T-helper 17 cell (primary cell): ENCODE data around the gene CLEC4G. TPM values are rescaled to one million over a fixed set of nuclear protein-coding genes. Genes with fewer than 3 reads are reported as not detected.

Experiments
- ATAC-seq: fragments of 150-1000 bp; cut with Tn5 transposase; 2 replicates; pipeline ENCODE4 v1.10.0; 2021; ENCODE audit warnings: mild to moderate bottlenecking, moderate library complexity
- DNase-seq, 3 donors: peaks; one replicate each; pipeline versions ENCODE4 v3.0.0 to v3.0.0-alpha.2; 2020 to 2021
- H3K9me3 ChIP-seq: one replicate; pipeline ENCODE4 v1.7.0; 2013; ENCODE audit warnings: low read length, mild to moderate bottlenecking; ENCODE audit not compliant: control insufficient read depth, poor library complexity, severe bottlenecking
- H3K27ac Mint-ChIP-seq: one replicate; pipeline ENCODE4 v1.8.0; 2022; ENCODE audit warnings: mild to moderate bottlenecking, moderate library complexity, mixed read lengths
- H3K27me3 Mint-ChIP-seq: one replicate; pipeline ENCODE4 v1.8.0; 2022; ENCODE audit warnings: mixed read lengths
- H3K36me3 Mint-ChIP-seq: one replicate; pipeline ENCODE4 v1.8.0; 2022; ENCODE audit warnings: low read depth, mixed read lengths
- H3K4me1 Mint-ChIP-seq: one replicate; pipeline ENCODE4 v1.8.0; 2022; ENCODE audit warnings: mild to moderate bottlenecking, mixed read lengths
- H3K4me3 Mint-ChIP-seq: one replicate; pipeline ENCODE4 v1.8.0; 2022; ENCODE audit warnings: mild to moderate bottlenecking, moderate library complexity, mixed read lengths
- total RNA-seq, 4 donors: library from RNA in 2 of 4; stranded (reverse) in 2 of 4; gene quantifications; one replicate each; pipeline ENCODE4 v1.2.3 and lab custom pipeline; 2022 to 2026

The CLEC4G gene
- total RNA-seq, 2 donors from 2014 or later: not detected

- H3K4me3 Mint-ChIP-seq: no peak overlapping the region
- H3K27ac Mint-ChIP-seq: peak overlapping the region; percentile 11
- H3K36me3 Mint-ChIP-seq: peaks cover 4% of the 10 kb centered on the region
- DNase-seq (no peak), ATAC-seq (no peak)
- H3K9me3 ChIP-seq: no peaks in the 10 kb centered on the region
- H3K27me3 Mint-ChIP-seq: peaks cover 59% of the 10 kb centered on the region
- H3K4me1 Mint-ChIP-seq: peaks cover 7% of the 10 kb centered on the region
Observed at GRCh38 chr19:7742991-7743390, 11.1 kb upstream of the CLEC4G start.

- H3K9me3 ChIP-seq: no peaks in the 10 kb centered on the region
- Mint-ChIP-seq H3K27me3 (peaks cover 61% of the 10 kb centered on the region), H3K27ac (no peak overlapping the region), H3K4me3 (no peak overlapping the region), H3K4me1 (peaks cover 8% of the 10 kb centered on the region), H3K36me3 (peaks cover 6% of the 10 kb centered on the region)
- DNase-seq (no peak), ATAC-seq (no peak)
Observed at GRCh38 chr19:7742575-7742974, 10.7 kb upstream of the CLEC4G start.

DNA sequence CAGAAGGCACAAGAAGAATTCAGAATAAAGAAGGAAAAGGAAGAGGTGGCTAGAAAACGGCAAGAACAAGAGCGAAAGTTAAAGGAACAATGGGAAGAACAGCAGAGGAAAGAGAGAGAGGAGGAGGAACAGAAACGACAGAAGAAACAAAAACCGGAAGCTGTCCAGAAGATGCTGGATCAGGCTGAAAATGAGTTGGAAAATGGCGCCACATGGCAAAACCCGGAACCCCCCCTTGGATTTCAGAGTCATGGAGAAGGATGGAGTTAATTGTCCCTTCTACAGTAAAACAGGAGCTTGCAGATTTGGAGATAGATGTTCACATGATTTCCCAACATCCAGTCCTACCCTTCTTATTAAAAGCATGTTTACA lies 8.8 kb upstream of the CLEC4G start:
- Mint-ChIP-seq H3K27me3 (peaks cover 56% of the 10 kb centered on the region), H3K4me3 (no peak overlapping the region), H3K36me3 (peaks cover 6% of the 10 kb centered on the region), H3K27ac (no peak overlapping the region), H3K4me1 (peaks cover 8% of the 10 kb centered on the region)
- H3K9me3 ChIP-seq: no peaks in the 10 kb centered on the region
- DNase-seq (no peak), ATAC-seq (no peak)

GRCh38 chr19:7739801-7740681 lies 8.1 kb upstream of the CLEC4G start:
- peaks cover 8% of the 10 kb centered on the region for H3K4me1 Mint-ChIP-seq
- DNase-seq: no peak
- no peak overlapping the region for H3K4me3 Mint-ChIP-seq
- H3K27me3 Mint-ChIP-seq: peaks cover 56% of the 10 kb centered on the region
- no peaks in the 10 kb centered on the region for H3K9me3 ChIP-seq
- H3K36me3 Mint-ChIP-seq: peaks cover 6% of the 10 kb centered on the region
- no peak for ATAC-seq
- no peak overlapping the region for H3K27ac Mint-ChIP-seq

DNA sequence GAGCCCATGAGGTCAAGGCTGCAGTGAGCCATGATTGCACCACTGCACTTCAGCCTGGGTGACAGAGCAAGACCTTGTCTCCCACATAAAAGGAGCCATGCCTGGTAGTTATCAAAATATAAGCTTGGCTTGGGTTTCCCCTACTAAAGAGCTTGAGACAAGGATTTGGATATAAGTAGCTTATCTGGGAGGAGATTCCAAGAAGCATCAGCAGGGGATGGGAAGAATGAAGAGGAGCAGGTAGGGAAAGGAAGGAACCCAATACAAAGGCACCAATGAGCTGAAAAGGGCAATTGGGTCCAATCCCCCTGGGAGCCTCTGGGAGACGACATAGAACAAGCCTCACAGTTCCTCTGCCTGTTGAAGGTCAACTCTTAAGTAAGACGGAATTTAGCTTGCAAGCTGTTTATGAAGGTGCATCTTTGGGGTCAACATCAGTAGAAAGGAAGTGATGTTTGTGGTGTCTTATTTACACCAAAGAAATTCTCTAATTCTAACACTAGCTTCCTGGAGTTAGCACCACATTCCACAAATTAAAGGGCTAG lies 7.4 kb upstream of the CLEC4G start:
- DNase-seq (no peak), ATAC-seq (no peak)
- H3K36me3 Mint-ChIP-seq: peaks cover 8% of the 10 kb centered on the region
- peaks cover 51% of the 10 kb centered on the region for H3K27me3 Mint-ChIP-seq
- no peak overlapping the region for H3K27ac Mint-ChIP-seq
- peaks cover 11% of the 10 kb centered on the region for H3K4me1 Mint-ChIP-seq
- no peak overlapping the region for H3K4me3 Mint-ChIP-seq
- no peaks in the 10 kb centered on the region for H3K9me3 ChIP-seq

DNA sequence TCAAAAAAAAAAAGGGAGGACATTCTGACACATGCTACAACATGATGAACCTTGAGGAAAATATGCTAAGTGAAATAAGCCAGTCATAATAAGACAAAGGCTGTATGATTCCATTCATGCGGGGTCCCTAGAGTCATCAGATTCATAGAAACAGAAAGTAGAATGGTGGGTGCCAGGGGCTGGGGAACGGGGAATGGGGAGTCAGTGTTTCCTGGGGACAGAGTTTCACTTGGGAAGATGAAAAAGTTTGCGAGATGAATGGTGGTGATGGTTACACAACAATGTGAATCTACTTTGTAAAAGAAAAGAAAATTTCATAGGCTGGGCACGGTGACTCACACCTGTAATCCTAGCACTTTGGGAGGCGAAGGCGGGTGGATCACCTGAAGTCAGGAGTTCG lies 6.1 kb upstream of the CLEC4G start:
- peaks cover 48% of the 10 kb centered on the region for H3K27me3 Mint-ChIP-seq
- no peaks in the 10 kb centered on the region for H3K9me3 ChIP-seq
- peak overlapping the region; percentile 8 for H3K27ac Mint-ChIP-seq
- peaks cover 10% of the 10 kb centered on the region for H3K4me1 Mint-ChIP-seq
- DNase-seq (no peak), ATAC-seq (no peak)
- no peak overlapping the region for H3K4me3 Mint-ChIP-seq
- peaks cover 8% of the 10 kb centered on the region for H3K36me3 Mint-ChIP-seq

GRCh38 chr19:7737215-7737614 lies 5.3 kb upstream of the CLEC4G start:
- Mint-ChIP-seq H3K27me3 (peaks cover 49% of the 10 kb centered on the region), H3K27ac (peak overlapping the region; percentile 8)

DNA sequence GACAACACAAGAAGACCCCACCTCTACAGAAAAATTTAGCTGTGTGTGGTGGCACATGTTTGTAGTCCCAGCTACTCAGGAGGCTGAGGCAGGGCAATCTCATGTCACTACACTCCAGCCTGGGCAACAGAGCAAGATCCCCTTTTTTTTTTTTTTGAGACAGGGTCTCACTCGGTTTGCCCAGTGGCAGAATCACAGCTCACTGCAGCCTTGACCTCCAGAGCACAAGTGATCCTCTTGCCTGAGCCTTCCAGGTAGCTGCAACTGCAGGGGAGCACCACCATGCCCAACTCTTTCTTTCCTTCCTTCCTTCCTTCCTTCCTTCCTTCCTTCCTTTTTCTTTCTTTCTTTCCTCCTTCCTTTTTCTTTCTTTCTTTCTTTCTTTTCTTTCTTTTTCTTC lies 4.2 kb upstream of the CLEC4G start:
- Mint-ChIP-seq H3K36me3 (peaks cover 8% of the 10 kb centered on the region), H3K4me1 (peaks cover 8% of the 10 kb centered on the region), H3K4me3 (no peak overlapping the region), H3K27ac (no peak overlapping the region), H3K27me3 (peaks cover 48% of the 10 kb centered on the region)
- no peaks in the 10 kb centered on the region for H3K9me3 ChIP-seq
- ATAC-seq (no peak), DNase-seq (no peak)

More at GRCh38 chr19:7737215-7737614, 5.3 kb upstream of the CLEC4G start:
- Mint-ChIP-seq H3K36me3 (peaks cover 8% of the 10 kb centered on the region), H3K4me3 (no peak overlapping the region), H3K4me1 (peaks cover 10% of the 10 kb centered on the region)
- DNase-seq: no peak
- ATAC-seq: no peak
- H3K9me3 ChIP-seq: no peaks in the 10 kb centered on the region

- Mint-ChIP-seq H3K4me3 (no peak overlapping the region), H3K27ac (no peak overlapping the region), H3K36me3 (peaks cover 5% of the 10 kb centered on the region), H3K4me1 (peaks cover 12% of the 10 kb centered on the region), H3K27me3 (peaks cover 41% of the 10 kb centered on the region)
- DNase-seq: no peak
- ATAC-seq: no peak
- H3K9me3 ChIP-seq: no peaks in the 10 kb centered on the region
Observed at GRCh38 chr19:7734220-7735203, 2.6 kb upstream of the CLEC4G start.

DNA sequence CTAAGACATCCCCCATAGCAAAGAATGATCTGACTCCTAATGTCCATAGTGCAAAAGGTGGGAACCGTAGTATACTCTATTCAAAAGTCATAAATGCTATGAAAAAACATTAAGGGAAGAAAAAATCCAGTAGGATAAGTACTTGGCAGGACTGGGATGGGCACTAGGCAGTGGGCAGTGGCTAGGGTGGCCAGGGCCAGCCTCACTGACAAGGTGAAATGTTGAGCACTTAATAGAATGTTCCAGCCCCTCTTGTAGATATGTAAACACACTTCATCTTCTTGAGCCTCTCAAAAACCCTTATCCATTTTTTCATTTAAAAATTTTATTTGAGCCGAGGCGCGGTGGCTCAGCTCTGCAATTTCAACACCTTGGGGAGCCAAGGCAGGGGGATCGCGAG lies 1.5 kb upstream of the CLEC4G start:
- Mint-ChIP-seq H3K27me3 (peaks cover 42% of the 10 kb centered on the region), H3K36me3 (peaks cover 6% of the 10 kb centered on the region), H3K27ac (no peak overlapping the region), H3K4me3 (peak overlapping the region; percentile 25), H3K4me1 (peaks cover 12% of the 10 kb centered on the region)
- H3K9me3 ChIP-seq: no peaks in the 10 kb centered on the region
- no peak for DNase-seq
- no peak for ATAC-seq

DNA sequence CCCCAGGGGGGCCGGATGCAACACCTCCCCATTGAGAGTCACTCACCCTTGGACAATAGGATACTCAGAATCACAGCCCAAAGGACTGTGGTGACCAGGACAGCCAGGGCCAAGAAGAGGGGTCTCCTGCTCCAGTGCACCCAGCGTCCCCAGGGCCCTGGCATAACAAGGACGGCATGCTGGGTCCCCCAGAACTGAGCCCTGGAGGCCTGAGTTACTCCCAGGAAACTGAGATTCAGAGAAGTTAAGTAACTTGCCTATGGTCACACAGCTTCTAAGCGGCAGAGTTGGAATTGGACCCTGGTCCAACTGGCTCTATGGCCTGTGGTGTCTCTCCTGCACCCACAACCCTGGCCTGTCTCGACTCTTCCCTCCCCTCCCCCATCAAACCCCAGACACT lies 295 bp downstream of the CLEC4G start:
- Mint-ChIP-seq H3K4me1 (peaks cover 10% of the 10 kb centered on the region), H3K27me3 (peaks cover 44% of the 10 kb centered on the region), H3K27ac (no peak overlapping the region), H3K4me3 (no peak overlapping the region), H3K36me3 (peaks cover 11% of the 10 kb centered on the region)
- DNase-seq: no peak
- no peak for ATAC-seq
- H3K9me3 ChIP-seq: no peaks in the 10 kb centered on the region

GRCh38 chr19:7731218-7731595 lies 703 bp downstream of the CLEC4G start:
- H3K36me3 Mint-ChIP-seq: peaks cover 11% of the 10 kb centered on the region
- peaks cover 44% of the 10 kb centered on the region for H3K27me3 Mint-ChIP-seq
- no peaks in the 10 kb centered on the region for H3K9me3 ChIP-seq
- H3K4me3 Mint-ChIP-seq: no peak overlapping the region
- ATAC-seq (no peak), DNase-seq (no peak)
- H3K27ac Mint-ChIP-seq: no peak overlapping the region
- peaks cover 10% of the 10 kb centered on the region for H3K4me1 Mint-ChIP-seq
